GM23338 (cell line): ENCODE data around the gene USH1C. TPM values are rescaled to one million over a fixed set of nuclear protein-coding genes. Genes with fewer than 3 reads are reported as not detected.
A peak's percentile ranks its signal among the peaks of the same experiment; 100 is the strongest.

Experiments used
- ATAC-seq: fragments of 200-7000 bp; cut with Tn5 transposase; 3 replicates; pipeline ENCODE4 v1.9.1; 2020
- DNase-seq: peaks from one replicate; pipeline ENCODE4 v3.0.0-alpha.2; 2015; ENCODE audit warnings: low spot score
- H2AFZ ChIP-seq: fragments of 200-600 bp; sonication (generic); 2 replicates; pipeline ENCODE4 v1.8.0; 2016; ENCODE audit warnings: antibody characterized with exemption, mild to moderate bottlenecking, moderate library complexity
- H3F3A ChIP-seq: fragments of 200-600 bp; sonication (generic); replicated peaks from 2 replicates; pipeline ENCODE4 v1.8.0; 2017; ENCODE audit warnings: antibody characterized with exemption, mixed run types, low read depth
- H3K27ac ChIP-seq: fragments of 200-600 bp; sonication (generic); 2 replicates; pipeline ENCODE4 v1.6.1; 2016; ENCODE audit warnings: low read depth
- H3K27me3 ChIP-seq: fragments of 200-600 bp; sonication (generic); 2 replicates; pipeline ENCODE4 v1.8.0; 2016; ENCODE audit warnings: mild to moderate bottlenecking, mixed run types, moderate library complexity; ENCODE audit not compliant: insufficient read depth
- H3K36me3 ChIP-seq: fragments of 200-600 bp; sonication (generic); 2 replicates; pipeline ENCODE4 v1.8.0; 2016; ENCODE audit warnings: mild to moderate bottlenecking; ENCODE audit not compliant: insufficient read depth
- H3K4me1 ChIP-seq: fragments of 200-600 bp; sonication (generic); 2 replicates; pipeline ENCODE4 v1.8.0; 2016; ENCODE audit warnings: mild to moderate bottlenecking, moderate library complexity; ENCODE audit not compliant: insufficient read depth
- H3K4me2 ChIP-seq: fragments of 200-600 bp; sonication (generic); 2 replicates; pipeline ENCODE4 v1.7.1; 2017; ENCODE audit warnings: mixed run types
- H3K4me3 ChIP-seq: fragments of 200-600 bp; sonication (generic); 2 replicates; pipeline ENCODE4 v1.6.1; 2016; ENCODE audit warnings: mixed run types
- H3K79me2 ChIP-seq: fragments of 200-600 bp; sonication (generic); replicated peaks from 2 replicates; pipeline ENCODE4 v1.8.0; 2017; ENCODE audit warnings: mild to moderate bottlenecking; ENCODE audit not compliant: insufficient read depth
- H3K9me2 ChIP-seq: fragments of 200-600 bp; sonication (generic); 2 replicates; pipeline ENCODE4 v1.8.0; 2017; ENCODE audit not compliant: insufficient read depth
- H4K20me1 ChIP-seq: fragments of 200-600 bp; sonication (generic); replicated peaks from 2 replicates; pipeline ENCODE4 v1.8.0; 2017; ENCODE audit warnings: mild to moderate bottlenecking; ENCODE audit not compliant: insufficient read depth
- H3K27ac Mint-ChIP-seq: 2 replicates; pipeline ENCODE4 v1.8.0; 2020; ENCODE audit warnings: inconsistent platforms, mild to moderate bottlenecking, moderate library complexity, mixed read lengths
- H3K27me3 Mint-ChIP-seq: 3 replicates; pipeline ENCODE4 v1.8.0; 2022; ENCODE audit warnings: low read depth, mild to moderate bottlenecking, moderate library complexity, mixed read lengths, inconsistent platforms; ENCODE audit not compliant: insufficient read depth, poor library complexity
- H3K36me3 Mint-ChIP-seq: 3 replicates; pipeline ENCODE4 v1.8.0; 2021; ENCODE audit warnings: low read depth, mild to moderate bottlenecking, inconsistent platforms, moderate library complexity, mixed read lengths
- H3K4me1 Mint-ChIP-seq: 3 replicates; pipeline ENCODE4 v1.8.0; 2020; ENCODE audit warnings: mild to moderate bottlenecking, inconsistent platforms, mixed read lengths
- H3K4me3 Mint-ChIP-seq: 3 replicates; pipeline ENCODE4 v1.8.0; 2021; ENCODE audit warnings: moderate library complexity, mild to moderate bottlenecking, inconsistent platforms, mixed read lengths
- H3K9me3 Mint-ChIP-seq: 3 replicates; pipeline ENCODE4 v1.8.0; 2020; ENCODE audit warnings: moderate library complexity, mild to moderate bottlenecking, inconsistent platforms, mixed read lengths
- CREB1 ChIP-seq: fragments of 250-450 bp; sonication (Bioruptor Pico); IDR thresholded peaks from 2 replicates; pipeline ENCODE4 v1.5.0; 2020; ENCODE audit warnings: low read depth, mild to moderate bottlenecking, moderate library complexity
- CTCF ChIP-seq, 2 experiments: fragments of 200-600 bp in 1 of 2; sonication (generic) in 1 of 2; conservative IDR thresholded peaks; 2 replicates each; pipeline versions ENCODE4 v1.5.1 to v1.6.1; 2016 to 2017; ENCODE audit warnings: antibody characterized with exemption in 2 of 2, low read depth in 2 of 2, mild to moderate bottlenecking in 2 of 2, moderate library complexity in 1 of 2
- EZH2 ChIP-seq: fragments of 200-600 bp; sonication (generic); IDR thresholded peaks from one replicate; pipeline ENCODE4 v1.8.0; 2017; ENCODE audit warnings: antibody characterized with exemption, mild to moderate bottlenecking, low read depth; ENCODE audit not compliant: unreplicated experiment
- JUNB ChIP-seq: IDR thresholded peaks from one replicate; pipeline ENCODE4 v1.6.1; 2016; ENCODE audit warnings: antibody characterized with exemption; ENCODE audit not compliant: unreplicated experiment
- NANOG ChIP-seq: IDR thresholded peaks from 2 replicates; pipeline ENCODE4 v1.6.1; 2016; ENCODE audit warnings: antibody characterized with exemption, borderline replicate concordance
- POLR2AphosphoS5 ChIP-seq: IDR thresholded peaks from 2 replicates; pipeline ENCODE4 v1.6.1; 2016; ENCODE audit warnings: antibody characterized with exemption, low read depth
- REST ChIP-seq: IDR thresholded peaks from one replicate; pipeline ENCODE4 v1.6.1; 2018; ENCODE audit warnings: antibody characterized with exemption; ENCODE audit not compliant: unreplicated experiment
- STAT1 ChIP-seq: IDR thresholded peaks from one replicate; pipeline ENCODE4 v1.6.1; 2016; ENCODE audit warnings: antibody characterized with exemption; ENCODE audit not compliant: unreplicated experiment
- ZNF114 ChIP-seq: fragments of 250-450 bp; sonication (Bioruptor Pico); IDR thresholded peaks from 2 replicates; pipeline ENCODE4 v1.5.0; 2020; ENCODE audit warnings: mild to moderate bottlenecking, moderate library complexity
- polyA plus RNA-seq: library from polyadenylated mRNA; unstranded; fragments of >200 nt; fragmentation: Nextera tagmentation; extraction: Ambion mirVana; gene quantifications from 2 replicates; pipeline ENCODE4 v1.2.1, GENCODE V29; 2016
- total RNA-seq: library from RNA; depleted of rRNA; stranded (reverse); fragments of >200 nt; shearing (Covaris generic); gene quantifications from 2 replicates; pipeline ENCODE4 v1.2.3, GENCODE V29; 2014

USH1C gene
- total and polyA plus RNA-seq, 2 experiments from 2014 or later = 1.3 to 1.8 TPM

GRCh38 chr11:17498475-17498874 is 45.7 kb downstream of the USH1C start:
- ATAC-seq = peak; percentile 93
- no peak overlapping the region for H3K4me2 ChIP-seq
- H3K36me3 ChIP-seq = no peaks in the 10 kb centered on the region
- H3K27ac Mint-ChIP-seq = no peak overlapping the region
- no peaks in the 10 kb centered on the region; the same call in 2 of the 3 replicates for H3K9me3 Mint-ChIP-seq
- DNase-seq = peak; percentile 56
- no peaks in the 10 kb centered on the region for H3K79me2 ChIP-seq
- H3K9me2 ChIP-seq = no peaks in the 10 kb centered on the region
- H3K4me3 Mint-ChIP-seq = no peak overlapping the region
- no peaks in the 10 kb centered on the region for H3K36me3 Mint-ChIP-seq
- H2AFZ ChIP-seq = no peak overlapping the region
- no peaks in the 10 kb centered on the region for H3K4me1 ChIP-seq
- peaks cover 6% of the 10 kb centered on the region for H3K4me1 Mint-ChIP-seq
- H3K4me3 ChIP-seq = no peak overlapping the region
- H3K27me3 Mint-ChIP-seq = peaks cover 15% of the 10 kb centered on the region
- no peak overlapping the region for H3K27ac ChIP-seq
- TF ChIP-seq POLR2AphosphoS5 = no peak
- peak in 1 of 2 experiments; percentile 27; a peak in 3 of 4 replicates for TF ChIP-seq CTCF (conservative IDR thresholded peaks at IDR 0.05; ENCODE audit: low read depth in 2 of 2)
- H4K20me1 ChIP-seq = no peaks in the 10 kb centered on the region
- no peaks in the 10 kb centered on the region for H3F3A ChIP-seq
- H3K27me3 ChIP-seq = no peaks in the 10 kb centered on the region

GRCh38 chr11:17498058-17498457 is 46.2 kb downstream of the USH1C start:
- H3K27ac ChIP-seq = no peak overlapping the region
- Mint-ChIP-seq H3K27me3 (peaks cover 15% of the 10 kb centered on the region), H3K9me3 (no peaks in the 10 kb centered on the region; the same call in 2 of the 3 replicates), H3K4me3 (no peak overlapping the region), H3K36me3 (no peaks in the 10 kb centered on the region), H3K27ac (no peak overlapping the region), H3K4me1 (peaks cover 6% of the 10 kb centered on the region)
- no peaks in the 10 kb centered on the region for H3F3A ChIP-seq
- TF ChIP-seq CTCF (conservative IDR thresholded peaks at IDR 0.05; ENCODE audit: low read depth in 2 of 2) = peak in 1 of 2 experiments; percentile 19; a peak in 1 of 4 replicates
- no peak for TF ChIP-seq CREB1 (CRISPR knock-in tag)
- no peak overlapping the region for H2AFZ ChIP-seq
- no peaks in the 10 kb centered on the region for H3K79me2 ChIP-seq
- no peaks in the 10 kb centered on the region for H3K9me2 ChIP-seq
- ATAC-seq = peak; percentile 77
- H3K27me3 ChIP-seq = no peaks in the 10 kb centered on the region
- DNase-seq = peak; percentile 40
- no peaks in the 10 kb centered on the region for H3K36me3 ChIP-seq
- no peak overlapping the region for H3K4me3 ChIP-seq
- H4K20me1 ChIP-seq = no peaks in the 10 kb centered on the region
- no peak overlapping the region for H3K4me2 ChIP-seq
- H3K4me1 ChIP-seq = no peaks in the 10 kb centered on the region

DNA sequence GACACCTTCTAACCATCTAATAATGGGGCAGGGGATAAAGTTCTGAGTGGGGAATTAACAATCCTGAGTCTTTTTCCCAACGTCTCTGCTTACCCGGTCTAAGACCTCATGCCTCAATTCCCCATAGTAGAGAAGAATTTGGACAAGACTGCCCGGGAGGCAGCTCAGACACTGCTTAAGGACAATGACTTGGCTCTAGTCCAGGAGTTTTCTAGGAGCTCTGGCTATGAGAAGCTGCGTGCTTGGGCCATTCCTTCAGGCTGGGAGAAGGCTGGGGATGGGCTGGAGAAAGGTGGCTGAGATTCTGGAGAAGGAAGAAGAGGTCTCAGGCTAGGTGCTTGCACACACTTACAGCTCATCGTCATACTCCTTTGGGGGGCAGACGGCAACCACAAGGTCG is 47.8 kb downstream of the USH1C start:
- H3K36me3 Mint-ChIP-seq = no peaks in the 10 kb centered on the region
- Histone ChIP-seq H3K4me2 (no peak overlapping the region), H3K36me3 (no peaks in the 10 kb centered on the region), H4K20me1 (no peaks in the 10 kb centered on the region), H3K27ac (no peak overlapping the region), H2AFZ (no peak overlapping the region), H3K79me2 (no peaks in the 10 kb centered on the region), H3K9me2 (no peaks in the 10 kb centered on the region), H3K27me3 (no peaks in the 10 kb centered on the region), H3K4me1 (no peaks in the 10 kb centered on the region), H3F3A (no peaks in the 10 kb centered on the region), H3K4me3 (no peak overlapping the region)
- no peak for ATAC-seq
- peaks cover 6% of the 10 kb centered on the region for H3K4me1 Mint-ChIP-seq
- DNase-seq = no peak
- no peaks in the 10 kb centered on the region; the same call in 2 of the 3 replicates for H3K9me3 Mint-ChIP-seq
- H3K27me3 Mint-ChIP-seq = peaks cover 10% of the 10 kb centered on the region
- H3K27ac Mint-ChIP-seq = no peak overlapping the region
- H3K4me3 Mint-ChIP-seq = no peak overlapping the region
- no peak for TF ChIP-seq STAT1
- no peak for TF ChIP-seq EZH2
- no peak for TF ChIP-seq NANOG
- no peak for TF ChIP-seq JUNB
- no peak for TF ChIP-seq ZNF114 (CRISPR knock-in tag)
- TF ChIP-seq CTCF (conservative IDR thresholded peaks at IDR 0.05; ENCODE audit: low read depth in 2 of 2) = no peak
- TF ChIP-seq REST = no peak
